NCI-H146 treated with DMSO at 0.1 percent for 48 hours (cell line): ENCODE measurements around the gene KCNK15.

Experiments used
- DNase-seq: peaks from one replicate; lab custom pipeline; 2025; ENCODE audit not compliant: unreplicated experiment; lab: John Stamatoyannopoulos, UW

The KCNK15 gene

DNA sequence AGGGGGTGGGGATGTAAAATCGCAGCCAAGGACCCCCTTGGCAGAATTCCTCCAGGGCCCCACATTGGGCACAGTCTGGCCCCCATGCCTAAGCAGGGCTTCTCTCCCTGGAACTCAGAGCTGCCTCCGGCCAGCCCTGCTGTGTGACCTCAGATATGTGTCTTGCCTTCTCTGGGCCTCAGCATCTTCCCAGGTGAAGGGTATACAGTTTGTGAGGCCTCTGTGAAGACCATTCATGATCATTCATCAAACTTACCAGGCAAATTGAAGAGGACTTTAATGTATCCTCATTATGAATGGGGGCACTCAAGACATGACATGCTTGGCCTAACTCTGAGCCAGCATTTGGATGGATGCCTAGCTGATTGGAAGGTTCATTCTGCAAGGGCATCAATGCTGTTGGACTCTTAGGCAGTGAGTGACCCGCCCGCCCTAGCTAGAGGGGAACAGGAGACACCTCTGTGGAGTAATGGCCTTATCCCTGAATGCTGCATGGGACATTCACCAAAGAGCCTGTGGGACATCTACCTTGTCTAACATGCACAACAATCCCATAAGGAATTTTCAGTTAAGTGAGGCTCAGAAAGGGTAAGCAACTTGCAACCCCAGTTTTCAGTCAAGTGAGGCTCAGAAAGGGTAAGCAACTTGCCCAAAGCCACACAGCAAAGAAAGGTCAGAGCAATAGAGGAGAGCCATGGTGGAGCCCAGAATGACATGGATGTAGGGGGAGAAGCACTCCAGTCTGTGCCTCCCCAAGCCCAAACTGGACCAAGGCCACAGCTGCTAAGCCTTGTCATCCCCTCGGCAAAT lies 30.0 kb upstream of the KCNK15 start:
- DNase-seq, result no peak

DNA sequence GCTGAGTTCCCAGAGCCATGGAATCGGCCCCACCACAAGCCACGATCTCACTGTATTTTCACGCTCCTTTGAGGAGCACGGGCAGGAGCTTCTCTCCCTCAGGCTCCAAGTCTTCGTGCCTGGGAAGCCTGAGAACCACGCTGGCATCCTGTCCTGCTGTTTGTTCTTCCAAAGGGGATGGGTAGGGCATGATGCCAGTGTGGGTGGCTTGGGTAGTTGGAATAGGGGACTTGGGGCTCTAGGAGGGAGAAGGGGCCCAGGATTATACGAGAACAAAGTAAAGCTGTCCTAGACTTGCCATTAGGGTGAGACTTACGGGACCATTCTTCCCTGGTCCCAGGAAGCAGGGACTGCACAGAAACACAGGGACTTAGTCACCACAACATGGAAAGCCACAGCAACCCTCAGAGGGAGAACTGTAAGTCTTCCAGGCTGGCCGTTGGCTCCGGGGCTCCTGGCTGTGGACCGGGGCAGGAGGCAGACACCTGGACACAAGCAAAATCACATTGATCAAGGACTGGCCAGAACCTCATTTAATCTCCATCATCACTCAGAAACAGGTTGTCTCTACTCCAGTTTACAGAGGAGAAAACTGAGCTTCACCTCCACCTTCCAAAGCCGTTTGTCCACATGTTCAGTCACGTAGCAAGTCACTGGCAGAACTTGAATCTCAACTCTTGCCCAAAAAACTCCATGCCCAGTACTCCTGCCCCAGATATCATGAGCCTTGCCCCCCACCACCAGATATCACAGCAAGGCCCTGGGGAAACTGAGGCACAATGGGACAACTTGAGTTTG lies 29.2 kb upstream of the KCNK15 start:
- no peak for DNase-seq

GRCh38 chr20:44717986-44718385 lies 27.7 kb upstream of the KCNK15 start:
- DNase-seq, result no peak

DNA sequence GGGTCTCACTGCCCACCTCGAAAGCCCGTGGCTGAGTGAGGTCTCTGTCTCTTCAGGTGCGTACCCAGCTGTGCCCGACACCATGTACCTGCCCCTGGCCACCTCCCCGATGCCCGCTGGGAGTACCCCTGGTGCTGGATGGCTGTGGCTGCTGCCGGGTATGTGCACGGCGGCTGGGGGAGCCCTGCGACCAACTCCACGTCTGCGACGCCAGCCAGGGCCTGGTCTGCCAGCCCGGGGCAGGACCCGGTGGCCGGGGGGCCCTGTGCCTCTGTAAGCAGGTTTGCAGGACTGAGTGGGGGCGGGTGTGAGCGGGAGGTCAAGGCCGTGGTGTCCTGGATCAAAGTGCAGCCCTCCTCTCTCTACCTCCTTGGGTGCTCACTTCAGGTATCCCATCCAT lies 25.8 kb upstream of the KCNK15 start:
- DNase-seq, result no peak

DNA sequence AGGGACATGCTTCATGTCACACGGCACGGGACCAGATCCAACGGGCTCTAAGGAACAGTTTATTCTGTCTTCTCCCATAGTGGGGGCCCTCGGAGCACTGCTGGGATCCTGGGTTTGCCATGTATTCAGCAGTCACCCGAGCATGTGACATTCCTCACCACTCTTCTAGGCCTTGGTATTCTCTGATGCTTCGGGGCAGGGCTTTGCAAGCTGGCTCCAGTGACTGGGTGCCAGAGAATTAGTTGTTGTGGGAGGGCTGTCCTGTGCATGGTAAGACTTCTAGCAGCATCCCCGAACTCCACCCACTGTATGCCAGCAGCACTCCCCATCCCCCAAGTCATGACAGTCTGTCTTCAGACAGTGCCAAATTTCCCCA lies 25.1 kb upstream of the KCNK15 start:
- DNase-seq, result no peak

DNA sequence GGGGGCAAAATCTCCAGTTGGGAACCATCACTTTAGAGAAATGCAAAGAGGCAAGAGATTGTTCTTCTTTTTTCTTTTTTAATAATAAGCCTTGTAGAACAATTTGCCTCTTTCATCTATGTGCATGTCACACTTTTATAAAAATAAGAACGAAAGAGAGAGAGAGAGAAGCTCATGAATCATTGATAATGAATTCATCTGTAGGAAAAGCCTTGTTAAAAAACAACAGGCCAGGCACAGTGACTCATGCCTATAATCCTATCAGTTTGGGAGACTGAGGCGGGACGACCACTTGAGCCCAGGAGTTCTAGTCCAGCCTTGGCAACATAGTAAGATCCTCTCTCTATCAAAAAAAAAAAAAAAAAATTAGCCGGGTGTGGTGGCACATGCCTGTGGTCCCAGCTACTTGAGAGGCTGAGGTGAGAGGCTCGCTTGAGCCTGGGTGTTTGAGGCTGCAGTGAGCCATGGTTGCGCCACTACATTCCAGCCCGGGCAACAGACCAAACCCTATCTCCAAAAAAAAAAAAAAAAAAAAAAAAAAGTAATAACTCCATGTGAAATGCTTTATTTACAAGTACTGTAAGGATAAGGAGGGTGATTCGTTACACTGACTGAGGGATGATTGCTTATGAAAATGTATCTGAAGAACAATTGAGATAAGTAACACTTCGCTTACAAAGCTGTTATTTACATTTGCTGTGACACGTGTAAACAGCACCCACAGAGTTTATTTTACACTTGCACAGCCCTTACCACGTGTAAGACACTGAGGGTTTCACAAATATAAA lies 24.5 kb upstream of the KCNK15 start:
- no peak for DNase-seq

DNA sequence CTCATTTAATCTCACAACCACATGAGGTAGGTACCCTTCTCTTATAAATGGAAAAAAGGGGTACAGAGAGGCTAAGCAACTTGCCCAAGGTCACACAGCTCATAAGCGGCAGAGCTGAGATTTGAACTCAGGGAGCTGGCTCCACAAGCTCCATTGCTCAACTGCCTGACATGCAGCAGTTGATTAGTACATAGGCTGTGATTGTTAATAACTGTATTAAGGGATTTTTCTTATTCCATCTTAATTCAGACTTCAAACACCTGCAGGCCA lies 23.9 kb upstream of the KCNK15 start:
- no peak for DNase-seq

GRCh38 chr20:44722990-44723389 lies 22.7 kb upstream of the KCNK15 start:
- DNase-seq, result no peak

DNA sequence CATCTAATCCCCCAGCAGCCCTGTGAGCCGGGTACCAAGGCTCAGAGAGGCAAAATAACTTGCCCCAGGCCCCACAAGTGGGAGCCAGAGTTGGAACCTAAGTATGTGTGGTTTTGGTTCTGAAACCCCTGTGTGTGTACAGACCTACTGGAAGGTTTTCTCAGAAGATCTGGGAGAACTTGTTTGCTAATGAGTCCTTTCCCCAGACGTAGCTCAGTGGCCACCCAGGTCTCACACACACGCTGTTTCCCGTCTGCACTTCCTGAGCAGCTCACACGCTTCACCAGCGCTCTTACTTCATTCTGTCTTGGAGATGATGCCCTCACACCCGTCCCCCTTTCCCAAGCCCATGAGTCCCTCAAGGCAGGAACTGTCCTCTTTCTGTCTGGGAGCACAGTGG lies 22.3 kb upstream of the KCNK15 start:
- DNase-seq, result no peak

- DNase-seq, result no peak
These were observed 21.8 kb upstream of the KCNK15 start for GRCh38 chr20:44723798-44724362.

DNA sequence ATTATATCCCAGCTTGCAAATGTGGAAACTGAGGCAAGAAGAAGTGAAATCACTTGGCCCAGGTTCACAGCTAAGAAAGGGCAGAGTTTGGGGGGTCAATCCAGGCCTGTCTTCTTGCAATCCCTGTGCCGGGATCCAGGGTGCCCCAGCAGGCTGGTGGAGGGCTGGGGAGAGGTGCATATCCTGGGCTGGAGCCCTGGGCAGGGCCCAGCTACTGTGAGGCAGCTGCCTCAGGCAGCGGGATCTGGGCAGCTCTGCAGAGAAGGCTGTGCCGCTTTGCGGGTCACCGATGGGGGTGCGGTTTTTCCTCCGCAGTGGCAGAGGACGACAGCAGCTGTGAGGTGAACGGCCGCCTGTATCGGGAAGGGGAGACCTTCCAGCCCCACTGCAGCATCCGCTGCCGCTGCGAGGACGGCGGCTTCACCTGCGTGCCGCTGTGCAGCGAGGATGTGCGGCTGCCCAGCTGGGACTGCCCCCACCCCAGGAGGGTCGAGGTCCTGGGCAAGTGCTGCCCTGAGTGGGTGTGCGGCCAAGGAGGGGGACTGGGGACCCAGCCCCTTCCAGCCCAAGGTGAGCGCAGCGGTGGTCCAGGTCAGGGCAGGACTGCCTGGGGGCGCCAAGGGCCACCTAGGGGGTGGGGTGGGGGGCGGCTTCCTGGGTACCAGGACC lies 21.1 kb upstream of the KCNK15 start:
- DNase-seq, result no peak

DNA sequence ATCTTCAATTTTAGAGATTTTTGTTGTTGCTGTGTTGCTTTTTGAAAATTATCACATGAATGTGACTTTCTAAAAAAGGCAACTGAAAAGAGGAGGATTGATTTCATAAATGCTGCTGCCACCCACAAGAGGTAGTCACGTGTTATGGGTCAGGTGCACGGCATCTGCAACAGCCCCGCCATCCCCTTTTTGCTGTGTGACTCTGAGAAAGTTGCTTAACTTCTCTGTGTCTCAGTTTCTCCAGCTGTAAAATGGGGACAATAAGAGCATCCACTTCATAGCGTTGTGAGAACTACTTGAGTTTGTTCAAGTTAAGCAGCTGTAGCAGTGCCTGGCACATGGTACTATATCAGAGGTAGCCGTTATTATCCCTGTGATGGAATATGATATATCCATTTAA lies 19.8 kb upstream of the KCNK15 start:
- DNase-seq, result no peak

DNA sequence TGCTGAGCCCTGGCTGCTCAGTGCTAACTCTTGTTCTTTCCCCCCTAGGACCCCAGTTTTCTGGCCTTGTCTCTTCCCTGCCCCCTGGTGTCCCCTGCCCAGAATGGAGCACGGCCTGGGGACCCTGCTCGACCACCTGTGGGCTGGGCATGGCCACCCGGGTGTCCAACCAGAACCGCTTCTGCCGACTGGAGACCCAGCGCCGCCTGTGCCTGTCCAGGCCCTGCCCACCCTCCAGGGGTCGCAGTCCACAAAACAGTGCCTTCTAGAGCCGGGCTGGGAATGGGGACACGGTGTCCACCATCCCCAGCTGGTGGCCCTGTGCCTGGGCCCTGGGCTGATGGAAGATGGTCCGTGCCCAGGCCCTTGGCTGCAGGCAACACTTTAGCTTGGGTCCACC lies 18.6 kb upstream of the KCNK15 start:
- no peak for DNase-seq

GRCh38 chr20:44727651-44728050 lies 18.0 kb upstream of the KCNK15 start:
- DNase-seq, result no peak

DNA sequence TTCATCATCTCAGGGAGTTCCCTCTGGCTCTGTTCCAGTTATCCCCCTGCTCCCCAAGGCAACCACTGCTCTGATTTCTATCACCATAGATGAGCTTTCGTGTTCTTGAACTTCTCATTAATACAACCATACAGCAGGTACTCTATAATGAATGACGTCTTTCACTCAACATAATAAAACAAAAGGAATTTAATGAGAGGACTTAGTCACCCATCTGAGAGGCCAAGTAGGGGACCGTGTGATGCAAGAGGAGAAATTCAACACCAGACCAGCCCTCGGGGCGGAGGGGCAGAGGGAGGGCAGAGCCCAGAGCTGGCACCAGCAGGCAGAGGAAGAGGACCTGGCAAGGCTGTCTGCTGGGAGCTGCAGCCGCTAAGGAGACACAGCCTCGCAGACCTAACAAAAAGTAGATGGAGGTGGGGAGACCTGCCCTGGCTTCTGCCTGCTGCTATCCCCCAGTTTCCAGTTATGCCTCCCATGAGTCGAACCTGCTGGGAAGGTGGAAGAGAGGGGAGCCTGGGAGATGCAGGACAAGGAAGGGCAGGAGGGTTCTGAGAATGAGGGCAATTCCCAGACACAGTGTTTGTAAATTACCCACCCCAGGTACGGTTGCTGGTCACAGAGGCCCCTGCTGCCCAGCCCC lies 16.7 kb upstream of the KCNK15 start:
- DNase-seq, result no peak

GRCh38 chr20:44730441-44730840 lies 15.2 kb upstream of the KCNK15 start:
- DNase-seq, result no peak

GRCh38 chr20:44731657-44732056 lies 14.0 kb upstream of the KCNK15 start:
- no peak for DNase-seq

- DNase-seq, result no peak
These were observed 13.3 kb upstream of the KCNK15 start for GRCh38 chr20:44732327-44732726.

DNA sequence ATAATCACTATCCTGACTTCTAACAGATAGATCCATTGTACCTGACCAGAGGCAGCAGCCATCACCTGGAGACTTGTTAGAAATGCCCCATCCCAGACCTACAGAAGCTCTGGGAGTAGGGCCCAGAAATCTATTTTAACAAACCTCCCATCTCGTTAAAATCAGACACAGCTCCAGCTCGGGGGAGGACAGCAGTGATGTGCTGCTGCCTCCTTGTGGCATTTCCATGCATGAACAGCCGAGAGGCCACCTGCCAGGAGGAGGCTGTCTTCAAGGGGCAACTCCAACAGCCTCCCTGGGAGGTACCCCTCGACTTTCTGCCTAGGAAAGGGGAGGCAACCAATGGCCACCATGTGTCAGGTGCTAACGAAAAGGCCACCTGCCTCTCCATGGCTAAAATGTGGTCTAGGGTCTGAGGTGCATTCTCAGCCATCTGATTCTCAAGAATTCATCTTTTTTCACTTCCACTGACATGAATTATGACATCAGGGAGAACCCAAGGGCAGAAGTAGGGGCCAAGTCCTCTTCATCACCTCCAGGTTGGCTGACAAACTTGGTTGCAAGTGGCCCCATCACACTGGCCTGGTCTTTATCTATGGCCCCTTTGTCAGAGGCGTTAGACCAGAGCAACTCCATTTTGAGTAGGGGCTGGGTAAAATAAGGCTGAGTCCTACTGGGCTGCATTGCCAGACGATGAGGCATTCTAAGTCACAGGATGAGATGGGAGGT lies 12.2 kb upstream of the KCNK15 start:
- no peak for DNase-seq

DNA sequence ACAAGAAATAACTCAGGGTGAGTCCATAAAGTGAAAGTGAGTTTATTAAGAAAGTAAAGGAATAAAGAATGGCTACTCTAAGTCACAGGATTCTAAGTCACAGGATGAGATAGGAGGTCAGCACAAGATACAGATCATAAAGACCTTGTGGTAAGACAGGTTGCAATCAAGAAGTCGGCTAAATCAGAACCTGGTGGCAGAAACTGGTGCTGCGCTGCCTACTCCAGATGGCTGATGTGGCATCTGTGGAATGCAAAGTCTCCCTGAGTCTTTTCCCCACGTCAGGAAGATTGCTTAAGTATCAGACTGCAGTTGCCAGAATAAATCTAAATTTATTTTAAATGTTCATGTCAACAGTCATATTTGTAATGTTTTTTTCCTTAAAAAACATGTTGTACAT lies 10.7 kb upstream of the KCNK15 start:
- no peak for DNase-seq
